GM19328 (cell line): ENCODE data around the gene ATP10A.
"Not testable (repeated sequence)": the region's sequence is repeated elsewhere in the genome, so short reads cannot be mapped to it uniquely, and the experiment has no call there.

Experiments used
- ATAC-seq: cut with Tn5 transposase; IDR thresholded peaks from one replicate; pipeline ENCODE4 v1.9.1; 2021; ENCODE audit warnings: mild to moderate bottlenecking, moderate library complexity; ENCODE audit not compliant: unreplicated experiment

Gene ATP10A

DNA sequence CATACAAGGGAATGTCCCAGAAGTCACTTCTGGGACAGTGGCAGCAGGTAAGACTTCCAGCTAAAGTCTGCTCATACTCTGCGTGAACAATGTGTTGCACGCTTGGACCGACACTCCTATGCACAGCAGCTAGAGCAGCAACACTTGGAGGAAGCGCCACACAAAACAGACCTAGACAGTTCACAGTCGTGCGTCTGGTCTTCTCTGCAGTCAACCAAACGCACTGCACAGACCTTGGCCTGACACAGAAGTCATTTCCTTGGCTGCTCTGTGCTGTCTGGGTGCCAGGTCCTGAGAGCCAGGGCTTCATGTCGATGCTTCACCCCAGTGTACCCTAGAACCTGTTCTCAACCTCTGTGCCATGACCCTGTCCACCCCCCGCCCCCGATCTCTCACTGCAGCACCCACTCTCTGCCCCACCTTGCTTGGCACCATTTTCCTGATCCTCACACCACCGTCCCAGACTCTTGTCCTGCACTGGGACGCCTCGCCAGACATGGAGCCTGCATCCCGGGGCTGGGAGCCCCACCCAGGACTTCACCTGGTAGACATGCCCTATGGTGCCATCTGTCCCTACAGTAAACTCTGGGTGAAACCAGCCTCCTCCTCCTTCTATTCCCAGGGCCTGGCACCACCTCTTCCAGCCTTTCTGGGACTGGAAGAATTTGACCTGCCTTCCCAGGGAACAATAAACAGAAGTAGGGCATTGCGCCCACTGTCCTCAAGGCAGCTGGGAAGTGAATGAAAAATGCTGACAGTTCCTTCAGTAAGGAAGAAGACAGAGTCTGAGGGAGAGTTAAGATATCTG lies 3.1 kb downstream of the ATP10A start:
- no peak for ATAC-seq

DNA sequence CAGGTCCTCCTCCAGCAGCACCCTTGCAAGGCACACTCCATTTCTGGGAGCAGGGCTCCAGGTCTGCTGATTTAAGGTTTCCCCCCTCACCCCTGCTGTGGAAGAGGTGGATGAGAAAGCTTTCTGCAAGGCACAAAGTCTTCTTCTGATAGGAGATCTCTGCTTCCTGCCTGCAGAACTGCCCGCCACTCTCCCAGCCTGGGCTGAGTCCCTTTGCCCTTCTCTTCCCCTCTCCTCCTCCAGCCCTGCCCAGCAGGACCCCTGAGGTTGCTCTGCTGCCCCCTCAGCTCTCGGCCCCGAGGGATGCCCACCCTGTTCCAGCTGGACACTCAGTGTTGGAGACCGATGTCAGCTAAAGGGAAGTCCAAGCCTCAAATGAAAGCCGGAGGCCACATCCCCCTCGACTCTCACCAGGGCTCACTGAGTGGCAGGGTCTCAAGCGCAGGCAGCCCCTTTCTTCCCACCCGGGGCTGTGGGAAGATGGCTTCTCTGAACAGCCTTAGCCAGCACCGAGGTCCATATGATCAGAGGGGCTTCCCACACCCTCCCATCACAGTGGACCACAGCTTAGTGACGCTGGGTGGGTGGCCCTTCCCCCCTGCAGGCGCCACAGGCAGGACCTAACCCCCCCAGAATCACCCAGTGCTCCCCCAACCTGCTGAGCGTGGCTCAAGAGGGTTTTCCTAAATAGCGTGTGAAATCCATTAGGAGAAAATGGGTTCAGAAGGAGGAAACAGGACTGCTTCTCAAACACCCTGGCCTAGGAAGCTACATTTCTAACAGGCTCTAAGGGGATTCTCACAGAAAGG lies 4.0 kb downstream of the ATP10A start:
- no peak for ATAC-seq

DNA sequence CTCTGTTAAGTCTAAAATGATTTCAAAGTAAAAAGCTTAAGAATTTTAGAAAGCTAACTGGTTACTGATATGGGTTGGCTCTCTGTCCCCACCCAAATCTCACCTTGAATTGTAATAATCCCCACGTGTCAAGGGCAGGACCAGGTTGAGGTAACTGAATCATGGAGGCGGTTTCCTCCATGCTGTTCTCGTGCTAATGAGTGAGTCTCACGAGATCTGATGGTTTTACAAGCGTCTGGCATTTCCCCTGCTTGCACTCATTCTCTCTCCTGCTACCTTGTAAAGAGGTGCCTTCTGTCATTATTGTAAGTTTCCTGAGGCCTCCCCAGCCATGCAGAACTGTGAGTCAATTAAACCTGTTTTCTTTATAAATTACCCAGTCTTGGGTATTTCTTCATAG lies 7.1 kb downstream of the ATP10A start:
- not testable (repeated sequence) for ATAC-seq

DNA sequence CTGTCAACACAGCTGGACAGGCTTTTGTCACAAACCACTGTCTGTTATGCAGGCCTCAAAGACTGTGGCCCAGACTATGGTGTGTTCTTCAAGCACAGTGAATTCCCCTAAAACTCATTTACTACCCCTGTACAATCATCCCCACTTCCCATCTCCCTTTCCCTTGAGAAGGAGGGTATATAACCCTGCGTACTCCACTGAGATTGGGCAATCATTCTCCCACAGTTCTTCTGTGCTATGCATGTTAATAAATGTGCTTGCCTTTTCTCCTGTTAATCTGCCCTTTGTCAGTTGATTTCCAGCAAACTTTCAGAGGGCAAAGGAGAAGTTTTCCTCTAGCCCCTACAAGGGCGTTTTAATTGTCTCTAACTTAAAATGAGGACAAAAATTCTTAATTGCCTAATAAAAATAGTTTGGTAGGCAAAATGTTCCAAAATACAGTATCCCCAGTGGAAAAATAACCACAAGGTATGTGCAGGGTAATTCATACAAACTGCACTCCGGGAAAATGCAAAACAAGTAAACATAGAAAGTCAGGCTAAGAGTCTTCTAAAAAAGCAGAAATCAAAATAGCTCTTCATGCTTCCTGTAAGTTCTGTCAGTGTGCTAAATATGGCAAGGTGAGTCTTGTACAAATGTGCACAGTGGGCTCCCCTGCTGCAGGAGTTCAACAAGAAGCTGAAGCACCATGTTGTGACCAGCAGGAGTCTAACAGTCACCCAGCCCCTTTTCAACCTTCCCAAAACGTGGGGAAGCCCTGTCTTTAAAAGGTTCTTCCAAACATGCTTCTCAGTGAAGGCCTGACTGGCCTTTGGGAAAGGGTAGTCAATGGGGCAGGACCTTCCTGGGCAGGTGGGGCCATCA lies 10.2 kb downstream of the ATP10A start:
- no peak for ATAC-seq

DNA sequence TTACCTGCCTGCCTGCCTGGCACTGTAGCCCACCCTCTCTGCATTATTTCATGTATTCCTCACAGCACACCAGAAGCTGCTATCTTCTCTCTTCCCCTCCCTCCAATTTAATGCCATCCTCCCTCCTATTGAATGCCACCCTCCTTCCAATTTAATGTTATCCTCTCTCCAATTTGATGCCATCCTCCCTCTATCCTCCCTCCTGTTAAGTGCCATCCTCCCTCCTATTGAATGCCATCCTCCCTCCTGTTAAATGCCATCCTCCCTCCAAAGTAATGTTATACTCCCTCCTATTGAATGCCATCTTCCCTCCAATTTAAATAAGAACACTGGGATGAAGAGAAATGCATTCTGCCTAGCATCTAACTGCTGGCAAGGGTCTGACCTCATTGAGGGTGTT lies 11.1 kb downstream of the ATP10A start:
- no peak for ATAC-seq

DNA sequence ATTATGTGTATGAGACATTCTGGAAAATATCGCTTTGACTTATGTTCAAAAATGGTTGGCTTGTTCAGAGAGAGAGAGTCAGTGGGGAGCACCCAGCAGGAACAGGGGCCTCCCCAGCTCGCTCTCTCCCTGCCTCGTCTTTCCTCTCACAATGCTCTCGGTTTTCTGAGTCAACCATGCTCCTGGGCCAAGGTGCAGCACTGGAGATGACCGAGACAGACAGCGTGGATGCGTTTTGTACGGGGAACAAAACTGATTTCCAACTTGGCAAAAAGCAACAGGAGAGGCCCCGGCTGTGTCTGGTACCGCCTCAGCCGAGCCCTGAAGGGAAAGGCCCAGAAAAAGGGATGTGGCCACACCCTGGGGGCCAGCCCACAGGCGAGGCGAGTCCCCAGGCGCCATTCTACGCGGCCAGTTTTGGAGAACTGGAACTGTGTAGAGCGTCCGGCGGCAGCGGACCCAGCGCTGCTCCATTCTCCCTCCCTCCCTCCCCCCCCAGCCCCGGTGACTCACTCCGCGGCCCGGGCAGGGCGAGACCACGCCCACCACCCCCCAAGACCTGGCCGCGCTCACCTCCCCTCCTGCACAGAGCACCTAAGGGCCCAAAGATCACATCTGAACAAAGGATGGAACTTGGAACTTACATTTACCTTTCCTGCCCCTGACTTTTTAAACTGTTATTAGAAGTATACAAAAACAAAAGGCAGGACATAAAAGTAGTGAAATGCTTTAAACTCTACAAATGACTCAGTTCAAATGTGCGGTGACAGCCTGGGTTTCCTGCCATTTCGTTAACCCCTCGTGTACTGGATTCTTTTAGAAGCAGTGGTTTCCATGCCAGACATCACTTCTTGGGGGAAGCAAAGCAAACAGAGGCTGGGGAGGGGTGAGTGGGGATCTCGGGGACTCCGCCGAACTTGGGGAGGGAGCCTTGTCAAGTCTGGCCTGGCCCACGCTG lies 12.7 kb downstream of the ATP10A start:
- peak; percentile 58 for ATAC-seq

DNA sequence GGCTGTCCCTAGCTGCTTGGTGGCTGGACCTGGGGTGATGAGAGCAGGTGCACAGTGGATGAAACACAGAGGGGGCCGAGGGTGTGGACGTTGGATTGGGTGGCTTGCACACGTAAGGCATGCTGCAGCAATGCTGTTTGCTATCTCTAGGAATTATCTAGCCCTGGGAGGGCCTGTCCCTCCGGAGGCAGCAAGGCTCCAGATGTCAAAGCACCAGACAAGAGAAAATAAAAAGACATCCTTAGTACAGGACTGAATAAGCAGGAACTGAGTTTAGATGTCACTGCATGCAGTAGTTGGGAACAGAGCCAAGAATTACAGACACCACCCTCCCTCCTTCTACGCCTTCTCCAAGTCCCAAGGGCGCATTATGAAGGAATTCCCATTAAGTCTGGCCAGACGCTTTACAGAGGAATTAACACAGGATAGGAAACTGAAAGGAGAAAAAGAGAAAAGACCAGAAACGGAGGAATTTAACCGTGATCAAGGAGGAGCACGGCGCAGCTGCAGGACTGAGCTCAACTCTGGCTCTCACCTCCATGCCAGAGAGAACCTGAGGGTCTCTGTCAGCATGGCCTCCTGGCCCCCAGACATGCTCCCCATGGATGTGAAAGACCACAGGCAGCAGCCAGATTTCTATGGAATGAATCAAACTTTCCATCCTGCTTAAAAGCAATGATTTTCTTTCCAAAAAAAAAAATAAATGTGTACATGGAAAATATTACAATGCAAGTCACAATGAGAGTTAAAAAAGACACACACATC lies 13.8 kb downstream of the ATP10A start:
- ATAC-seq: no peak

DNA sequence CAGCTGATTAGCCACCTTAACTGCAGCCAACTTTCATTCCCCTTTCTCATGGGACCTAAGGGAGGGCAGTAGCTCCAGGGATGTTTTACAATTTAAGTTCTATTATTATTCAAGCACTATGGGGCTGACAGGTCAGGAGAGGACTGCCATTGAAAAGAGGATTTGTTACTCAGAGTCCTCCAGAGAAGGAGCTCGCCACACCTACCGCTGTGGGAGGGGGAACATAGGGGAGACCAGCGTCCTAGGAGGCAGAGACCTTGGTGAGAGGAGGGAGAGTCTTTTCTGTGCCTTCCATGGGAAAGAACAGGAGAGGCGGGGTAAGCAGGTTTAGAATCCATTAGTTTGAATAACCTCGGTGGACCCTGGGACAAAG lies 14.4 kb downstream of the ATP10A start:
- ATAC-seq: no peak

DNA sequence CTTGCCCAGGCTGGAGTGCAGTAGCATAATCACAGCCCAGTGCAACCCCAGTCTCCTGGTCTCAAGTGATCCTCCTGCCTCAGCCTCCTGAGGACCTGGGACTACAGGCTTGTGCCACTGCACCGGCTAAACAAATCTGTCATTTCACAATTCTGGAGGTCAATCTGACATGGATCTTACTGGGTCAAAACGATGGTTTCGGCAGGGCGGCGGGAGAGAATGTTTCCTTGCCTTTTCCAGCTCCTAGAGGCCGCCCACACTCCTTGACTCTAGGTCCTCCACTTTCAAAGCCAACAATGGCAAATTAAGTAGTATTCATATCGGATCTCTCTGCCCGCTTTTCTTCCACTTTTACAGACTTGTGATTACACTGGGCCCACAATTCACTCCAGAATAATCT lies 14.8 kb downstream of the ATP10A start:
- ATAC-seq: no peak

DNA sequence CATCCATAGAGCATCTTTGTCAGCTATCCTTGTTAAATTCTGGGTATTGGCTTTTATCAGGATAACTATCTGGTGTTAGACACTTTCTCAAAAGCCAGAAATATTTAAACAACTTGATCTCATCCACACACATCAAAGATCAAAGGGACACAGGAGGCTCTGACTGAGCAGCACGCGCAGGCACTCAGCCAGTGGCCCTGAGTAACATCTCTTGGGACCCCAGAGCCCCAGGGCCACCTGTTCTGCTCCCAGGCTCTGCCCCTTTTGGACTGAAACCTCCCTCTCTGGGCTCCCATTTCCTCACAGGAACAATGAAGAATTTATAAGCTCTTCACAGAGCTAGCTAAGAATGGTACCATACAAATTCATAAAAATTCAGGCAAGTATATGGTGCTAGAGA lies 16.1 kb downstream of the ATP10A start:
- ATAC-seq: no peak

DNA sequence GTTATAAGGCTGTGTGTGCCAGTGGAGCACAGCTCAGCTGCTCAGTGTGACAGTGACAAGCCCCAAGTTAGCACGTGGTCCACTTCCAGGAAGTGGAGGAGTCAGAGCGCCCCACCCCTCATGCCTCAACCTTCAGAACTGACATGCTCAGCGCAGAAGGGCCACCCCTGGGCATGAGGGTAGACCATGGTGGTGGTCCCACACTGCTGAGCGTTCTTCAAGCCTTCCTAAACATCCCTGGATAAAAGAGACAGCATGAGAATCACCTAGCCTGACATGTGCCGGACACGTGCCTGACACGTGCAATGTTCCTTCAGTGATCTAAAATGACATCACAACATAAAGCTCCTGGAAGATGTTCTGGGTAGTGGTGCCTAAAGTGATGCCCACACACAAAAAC lies 16.8 kb downstream of the ATP10A start:
- ATAC-seq: no peak

DNA sequence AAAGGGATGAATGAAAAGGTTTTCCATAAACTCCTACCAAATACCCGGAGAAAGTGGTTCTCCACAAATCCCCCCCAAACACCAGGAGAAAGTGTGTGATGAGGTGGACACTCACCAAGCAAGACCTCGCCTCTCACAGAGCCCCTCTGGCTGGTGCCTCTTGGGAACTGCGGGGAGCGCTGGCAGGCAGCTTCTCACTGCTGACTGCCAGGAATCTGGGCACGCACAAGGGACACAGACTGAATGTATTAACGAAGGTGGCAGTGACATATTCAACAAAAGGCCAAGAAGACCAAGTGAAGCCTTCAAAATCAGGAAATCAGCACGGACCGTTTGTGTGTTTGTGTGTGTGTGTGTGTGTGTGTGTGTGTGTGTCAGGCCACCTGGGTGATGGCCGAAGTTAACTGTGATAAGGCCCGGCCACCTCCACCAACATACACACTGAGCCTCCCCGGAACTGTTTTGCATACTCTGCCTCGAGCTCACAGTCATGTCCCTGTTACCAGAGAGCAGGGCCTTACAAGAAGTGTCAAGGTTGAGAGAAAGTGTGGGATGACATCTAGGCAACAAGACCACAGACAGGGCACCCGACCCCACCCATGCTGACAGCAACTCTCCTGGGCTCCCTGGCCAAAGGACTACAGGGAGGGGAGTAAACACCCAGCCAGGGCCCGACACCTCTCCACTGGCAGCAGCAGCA lies 18.0 kb downstream of the ATP10A start:
- no peak for ATAC-seq

DNA sequence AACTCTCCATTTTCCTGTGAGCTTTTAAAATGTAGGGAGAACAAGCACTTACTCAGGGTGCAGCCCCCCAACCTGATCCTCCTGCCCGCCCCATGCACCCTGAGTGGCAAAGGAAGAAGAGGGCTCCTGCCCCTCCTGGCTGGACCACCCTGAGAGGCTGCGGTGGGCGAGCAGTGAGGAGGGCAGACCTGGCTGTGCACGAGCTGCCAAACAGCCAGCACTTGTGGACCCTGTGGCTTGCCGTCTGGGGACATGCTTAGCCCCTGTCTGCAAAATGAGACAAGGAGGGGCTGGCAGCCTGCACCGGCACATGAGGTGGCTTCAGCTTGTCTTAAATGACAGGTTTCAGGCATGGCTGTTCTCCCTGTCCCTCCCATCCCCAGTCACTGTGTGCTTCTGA lies 18.6 kb downstream of the ATP10A start:
- ATAC-seq: no peak

DNA sequence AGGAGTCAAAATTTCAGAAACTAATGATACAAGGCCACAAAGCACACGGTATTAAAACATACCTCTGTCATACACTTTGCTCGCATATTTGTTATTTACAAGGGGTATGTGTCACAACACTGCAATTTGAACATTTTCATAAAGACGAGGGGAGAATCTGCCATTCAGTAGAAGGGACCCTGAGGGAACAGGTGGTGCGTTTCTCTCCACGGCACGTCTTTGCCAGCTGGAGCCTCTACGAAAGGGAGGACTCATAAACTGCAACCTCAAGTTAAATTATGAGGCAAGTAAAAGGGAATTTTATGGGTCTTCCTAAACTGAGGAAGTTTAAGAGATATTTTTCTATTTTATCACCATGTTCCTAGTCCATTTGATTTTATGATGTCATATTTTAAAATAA lies 19.1 kb downstream of the ATP10A start:
- no peak for ATAC-seq

DNA sequence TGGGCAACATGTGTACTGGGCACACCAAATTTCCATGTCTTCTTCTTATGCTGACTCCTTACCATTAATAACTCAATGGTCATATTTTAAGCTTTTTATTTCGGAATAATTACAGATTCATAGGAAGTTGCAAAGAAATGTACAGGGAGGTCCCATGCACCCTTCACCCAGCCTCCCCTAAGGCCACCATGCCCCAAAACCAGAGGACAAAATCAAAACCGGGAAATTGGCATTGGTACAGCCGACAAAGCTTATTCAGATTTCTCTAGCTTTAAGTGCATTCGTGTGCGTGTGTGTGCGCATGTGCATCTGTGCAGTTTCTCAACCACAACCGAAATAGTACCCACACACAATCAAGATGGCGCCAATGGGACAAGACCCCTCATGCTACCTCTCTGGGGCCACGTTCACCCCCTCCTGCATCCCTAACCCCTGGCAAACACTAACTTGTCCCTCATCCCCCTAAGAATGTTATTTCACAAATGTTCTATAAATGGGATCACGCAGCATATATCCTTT lies 23.4 kb downstream of the ATP10A start:
- no peak for ATAC-seq

DNA sequence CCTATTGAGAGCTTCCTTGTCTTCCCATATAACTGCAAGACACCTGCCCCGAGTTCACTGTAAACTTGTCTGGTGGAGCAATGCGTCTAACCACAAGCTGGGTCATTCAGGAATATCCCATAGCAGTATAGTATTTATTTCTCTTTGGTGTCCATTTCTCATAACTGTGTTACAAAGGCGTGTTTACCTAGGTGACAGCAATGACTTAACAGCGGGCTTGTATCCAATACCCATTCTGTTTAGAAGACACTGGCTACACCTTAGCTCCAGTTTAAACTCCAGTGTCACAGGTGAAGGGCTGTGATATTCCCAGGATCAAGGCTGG lies 24.3 kb downstream of the ATP10A start:
- no peak for ATAC-seq

DNA sequence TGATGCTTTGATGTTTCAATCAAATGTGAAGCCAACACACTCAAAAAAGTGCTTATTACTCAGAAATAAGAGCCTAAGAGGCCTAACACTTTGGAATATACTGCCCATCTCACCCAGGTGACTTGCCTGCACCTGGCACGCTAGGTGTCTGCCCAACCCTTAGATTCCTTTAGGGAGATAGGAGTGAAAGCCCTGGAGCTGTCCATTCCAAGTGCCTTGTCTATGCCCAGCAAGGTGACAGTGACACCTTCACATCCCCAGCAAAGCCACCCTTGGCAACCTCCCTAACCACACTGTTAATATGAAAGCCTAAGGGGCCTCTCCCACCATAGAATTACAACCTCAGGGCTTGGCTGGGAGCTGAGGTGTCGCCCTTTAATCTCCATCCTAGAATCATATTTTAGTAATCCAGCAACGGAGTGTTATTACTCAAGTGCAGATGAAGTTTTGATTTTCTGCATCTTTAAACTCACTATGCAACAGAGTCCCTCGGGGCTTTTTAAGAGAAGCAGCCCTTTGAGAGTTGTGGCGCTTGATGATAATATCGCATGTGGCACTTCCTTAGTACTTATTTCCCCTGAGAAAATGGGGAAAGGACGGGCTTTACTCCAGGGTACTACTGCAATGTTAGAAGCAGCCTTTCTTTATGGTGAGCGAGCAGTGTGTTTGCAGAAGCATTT lies 24.8 kb downstream of the ATP10A start:
- ATAC-seq: no peak

DNA sequence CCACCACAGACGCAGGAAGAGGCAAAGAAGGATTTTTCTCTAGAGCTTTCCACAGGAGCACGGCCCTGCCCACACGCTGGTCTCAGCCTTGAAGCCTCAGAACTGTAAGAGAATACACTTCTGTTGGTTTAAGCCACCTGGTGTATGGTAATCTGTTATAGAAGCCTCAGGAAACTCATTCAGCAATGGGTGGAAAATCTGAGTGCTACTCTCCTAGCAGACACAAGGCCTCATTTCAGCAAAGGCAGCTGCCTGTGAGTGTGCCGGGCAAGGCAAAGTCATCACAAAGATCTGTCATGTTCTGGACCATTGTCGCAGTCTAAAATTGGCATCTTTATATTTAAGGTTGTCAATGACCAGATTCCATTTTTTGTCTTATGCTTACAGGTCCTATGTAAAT lies 31.0 kb downstream of the ATP10A start:
- ATAC-seq: no peak
